MM.1S (cell line): Measurements from ENCODE around the gene VWA7.

Source experiments
- DNase-seq: peaks from one replicate; pipeline ENCODE4 v3.0.0-alpha.2; 2015
- H2AFZ ChIP-seq: fragments of 300-600 bp; sonication (generic); 2 replicates; pipeline ENCODE4 v1.6.0; 2016; ENCODE audit warnings: antibody characterized with exemption, low read length
- H3F3A ChIP-seq: fragments of 300-600 bp; sonication (generic); 2 replicates; pipeline ENCODE4 v1.6.1; 2016; ENCODE audit warnings: mild to moderate bottlenecking, antibody characterized with exemption, low read length, moderate library complexity, mixed read lengths; ENCODE audit not compliant: insufficient read depth
- H3K27ac ChIP-seq: fragments of 300-600 bp; sonication (generic); 2 replicates; pipeline ENCODE4 v1.5.1; 2016; ENCODE audit warnings: mild to moderate bottlenecking, low read length
- H3K27me3 ChIP-seq: fragments of 300-600 bp; sonication (generic); replicated peaks from 2 replicates; pipeline ENCODE4 v1.6.0; 2016; ENCODE audit warnings: low read length; ENCODE audit not compliant: insufficient read depth
- H3K36me3 ChIP-seq: fragments of 300-600 bp; sonication (generic); replicated peaks from 2 replicates; pipeline ENCODE4 v1.6.1; 2016; ENCODE audit warnings: mild to moderate bottlenecking, low read length, mixed read lengths; ENCODE audit not compliant: insufficient read depth
- H3K4me1 ChIP-seq: fragments of 300-600 bp; sonication (generic); 2 replicates; pipeline ENCODE4 v1.6.1; 2016; ENCODE audit warnings: low read length, mixed read lengths
- H3K4me2 ChIP-seq: fragments of 300-600 bp; sonication (generic); 2 replicates; pipeline ENCODE4 v1.6.0; 2016; ENCODE audit warnings: low read depth, low read length
- H3K4me3 ChIP-seq: fragments of 300-600 bp; sonication (generic); 2 replicates; pipeline ENCODE4 v1.5.1; 2016; ENCODE audit warnings: low read length, mixed read lengths
- H3K79me2 ChIP-seq: fragments of 300-600 bp; sonication (generic); 2 replicates; pipeline ENCODE4 v1.6.1; 2016; ENCODE audit warnings: mixed run types, low read length, mixed read lengths
- H3K9ac ChIP-seq: fragments of 300-600 bp; sonication (generic); 2 replicates; pipeline ENCODE4 v1.6.1; 2016; ENCODE audit warnings: low read length, mixed read lengths
- H3K9me2 ChIP-seq: fragments of 300-600 bp; sonication (generic); replicated peaks from 2 replicates; pipeline ENCODE4 v1.6.1; 2016; ENCODE audit warnings: mild to moderate bottlenecking, low read length, mixed read lengths; ENCODE audit not compliant: insufficient read depth
- H3K9me3 ChIP-seq: fragments of 300-600 bp; sonication (generic); replicated peaks from 2 replicates; pipeline ENCODE4 v1.6.1; 2016; ENCODE audit warnings: mild to moderate bottlenecking, low read length, mixed read lengths; ENCODE audit not compliant: insufficient read depth
- H4K20me1 ChIP-seq: fragments of 300-600 bp; sonication (generic); 2 replicates; pipeline ENCODE4 v1.6.1; 2016; ENCODE audit warnings: mild to moderate bottlenecking, low read length, moderate library complexity, mixed read lengths; ENCODE audit not compliant: insufficient read depth
- CTCF ChIP-seq: fragments of 300-600 bp; sonication (generic); IDR thresholded peaks from 2 replicates; pipeline ENCODE4 v1.5.1; 2016; ENCODE audit warnings: antibody characterized with exemption, low read length, mixed read lengths
- EZH2 ChIP-seq: fragments of 300-600 bp; sonication (generic); optimal IDR thresholded peaks from 2 replicates; pipeline ENCODE3; 2017; ENCODE audit warnings: low read depth, mild to moderate bottlenecking, antibody characterized with exemption, low read length, mixed read lengths
- EZH2phosphoT487 ChIP-seq: fragments of 300-600 bp; sonication (generic); IDR thresholded peaks from 2 replicates; pipeline ENCODE4 v1.6.1; 2018; ENCODE audit warnings: antibody characterized with exemption, low read length

VWA7 gene

GRCh38 chr6:31736021-31736767, 40.9 kb downstream of the VWA7 start, which contains the start of gene CLIC1:
TSS of gene CLIC1 (minus strand) at chr6:31736530. CDS start at chr6:31736300, 230 bp downstream.
- Histone ChIP-seq H3K27me3 (no peaks in the 10 kb centered on the region), H3K9me3 (no peaks in the 10 kb centered on the region), H3K4me2 (peak within 1 kb of the TSS; percentile 99), H3K4me1 (peaks cover 36% of the 10 kb centered on the region), H3K36me3 (peaks cover 10% of the 10 kb centered on the region), H3K9ac (peak within 1 kb of the TSS; percentile 91), H3K27ac (peak within 1 kb of the TSS; percentile 98), H4K20me1 (no peaks in the 10 kb centered on the region), H3K9me2 (no peaks in the 10 kb centered on the region), H3K4me3 (peak within 1 kb of the TSS; percentile 84), H2AFZ (peak within 1 kb of the TSS; percentile 9; the same call in 1 of the 2 replicates), H3F3A (peaks cover 66% of the 10 kb centered on the region), H3K79me2 (peaks cover 54% of the 10 kb centered on the region)
- TF ChIP-seq EZH2phosphoT487, result no peak
- TF ChIP-seq EZH2, result no peak
- no peak for TF ChIP-seq CTCF
- peak; percentile 67 for DNase-seq

DNA sequence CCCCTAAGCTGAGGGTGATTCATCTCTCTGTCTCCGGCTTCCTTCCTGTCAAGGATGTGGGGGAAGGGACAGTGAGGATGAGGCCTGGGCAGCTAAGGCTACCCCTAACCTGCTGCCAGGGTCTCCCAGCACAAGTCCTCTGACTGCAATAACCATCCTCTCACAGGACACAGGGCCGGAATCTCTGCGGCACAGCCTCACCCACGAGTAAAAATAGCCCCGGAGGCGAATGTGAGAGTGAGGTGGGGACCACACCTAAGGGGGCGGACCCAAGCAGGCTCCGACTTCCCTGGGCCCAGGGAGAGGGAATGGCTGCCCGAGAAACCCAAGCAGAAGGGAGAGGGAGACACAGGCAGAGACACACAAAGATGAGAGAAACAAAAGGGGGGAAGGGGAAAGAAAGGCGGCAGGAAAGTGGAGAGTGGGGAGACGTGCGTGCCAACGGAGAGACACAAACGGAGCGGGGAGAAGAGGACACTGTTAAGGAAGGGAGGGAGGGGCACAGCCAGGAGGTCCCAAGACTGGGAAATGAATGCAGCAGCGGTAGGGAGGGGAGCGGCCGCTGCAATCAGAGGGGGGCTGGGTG, 42.2 kb downstream of the VWA7 start:
- peak; percentile 63 for DNase-seq
- H3K79me2 ChIP-seq, result peaks cover 48% of the 10 kb centered on the region
- peaks cover 36% of the 10 kb centered on the region for H3K4me1 ChIP-seq

GRCh38 chr6:31734247-31734820, 42.8 kb downstream of the VWA7 start:
- Histone ChIP-seq H3F3A (peaks cover 77% of the 10 kb centered on the region), H3K27ac (peak overlapping the region; percentile 98), H3K9me2 (no peaks in the 10 kb centered on the region), H3K79me2 (peaks cover 48% of the 10 kb centered on the region), H3K9me3 (no peaks in the 10 kb centered on the region), H3K4me2 (peak overlapping the region; percentile 99), H3K9ac (peak overlapping the region; percentile 91), H3K4me1 (peaks cover 36% of the 10 kb centered on the region), H3K4me3 (peak overlapping the region; percentile 84), H2AFZ (no peak overlapping the region), H3K36me3 (peaks cover 10% of the 10 kb centered on the region), H4K20me1 (no peaks in the 10 kb centered on the region), H3K27me3 (no peaks in the 10 kb centered on the region)
- no peak for DNase-seq
- no peak for TF ChIP-seq CTCF
- TF ChIP-seq EZH2, result no peak
- no peak for TF ChIP-seq EZH2phosphoT487

More for the DNA sequence above, 42.2 kb downstream of the VWA7 start:
- peak overlapping the region; percentile 84 for H3K4me3 ChIP-seq
- H4K20me1 ChIP-seq, result no peaks in the 10 kb centered on the region
- peak overlapping the region; percentile 91 for H3K9ac ChIP-seq
- H3K27ac ChIP-seq, result peak overlapping the region; percentile 98
- H3F3A ChIP-seq, result peaks cover 77% of the 10 kb centered on the region
- TF ChIP-seq CTCF (no peak), EZH2 (no peak), EZH2phosphoT487 (no peak)
- H2AFZ ChIP-seq, result no peak overlapping the region
- peaks cover 10% of the 10 kb centered on the region for H3K36me3 ChIP-seq
- no peaks in the 10 kb centered on the region for H3K9me2 ChIP-seq
- H3K9me3 ChIP-seq, result no peaks in the 10 kb centered on the region
- peak overlapping the region; percentile 99 for H3K4me2 ChIP-seq
- no peaks in the 10 kb centered on the region for H3K27me3 ChIP-seq
